DMS53 (cell line): ENCODE data around the gene NKD1.

ENCODE experiments used
- DNase-seq: peaks from one replicate; lab custom pipeline; 2025; lab: John Stamatoyannopoulos, UW

Gene NKD1

DNA sequence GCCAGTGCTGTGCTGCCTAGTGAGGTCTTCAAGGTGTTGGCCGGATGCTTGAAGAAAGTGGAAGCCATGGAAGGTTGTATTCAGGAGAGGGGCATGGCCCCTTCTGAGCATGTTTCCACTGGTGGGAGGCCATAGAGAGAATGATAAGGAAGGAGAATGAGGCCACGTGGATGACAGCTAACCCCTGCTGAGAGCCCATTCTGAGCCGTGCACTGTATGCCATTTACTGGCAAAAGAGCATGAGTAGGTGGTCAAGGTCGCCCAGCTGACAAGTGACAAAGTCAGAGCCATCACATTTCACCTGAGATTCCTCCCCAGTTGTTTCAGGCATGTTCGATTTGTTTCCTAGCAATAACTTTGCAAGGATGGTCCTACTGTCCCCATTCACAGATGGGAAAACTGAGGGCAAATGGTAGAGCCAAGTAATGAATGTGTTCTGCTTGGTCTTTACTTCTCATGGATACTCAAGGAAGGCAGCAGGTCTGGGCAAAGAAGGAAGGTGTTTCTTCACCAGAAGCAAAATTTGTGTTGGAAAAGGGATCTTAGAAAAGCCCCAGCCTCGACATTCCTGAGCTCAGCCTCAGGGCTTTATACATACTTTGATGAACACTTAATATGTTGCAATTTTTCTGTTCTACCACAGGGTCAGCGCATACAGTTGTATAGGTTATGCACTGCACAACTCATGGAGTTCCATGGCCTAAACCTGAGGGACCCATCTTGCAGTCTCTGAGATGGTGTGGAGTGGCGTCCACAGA lies 10.5 kb upstream of the NKD1 start:
- no peak for DNase-seq

- no peak for DNase-seq
Measured at GRCh38 chr16:50538411-50539052, 9.7 kb upstream of the NKD1 start.

- DNase-seq = no peak
Measured at GRCh38 chr16:50539053-50539695, 9.0 kb upstream of the NKD1 start.

- peak; percentile 48 for DNase-seq
Measured at GRCh38 chr16:50539822-50540710, 8.1 kb upstream of the NKD1 start.

- no peak for DNase-seq
Measured at GRCh38 chr16:50540711-50541007, 7.5 kb upstream of the NKD1 start.

- DNase-seq = no peak
Measured at GRCh38 chr16:50542703-50543102, 5.5 kb upstream of the NKD1 start.

- no peak for DNase-seq
Measured at GRCh38 chr16:50546125-50546524, 2.1 kb upstream of the NKD1 start.

GRCh38 chr16:50547340-50548124 lies 664 bp upstream of the NKD1 start:
- peak; percentile 77 for DNase-seq

DNA sequence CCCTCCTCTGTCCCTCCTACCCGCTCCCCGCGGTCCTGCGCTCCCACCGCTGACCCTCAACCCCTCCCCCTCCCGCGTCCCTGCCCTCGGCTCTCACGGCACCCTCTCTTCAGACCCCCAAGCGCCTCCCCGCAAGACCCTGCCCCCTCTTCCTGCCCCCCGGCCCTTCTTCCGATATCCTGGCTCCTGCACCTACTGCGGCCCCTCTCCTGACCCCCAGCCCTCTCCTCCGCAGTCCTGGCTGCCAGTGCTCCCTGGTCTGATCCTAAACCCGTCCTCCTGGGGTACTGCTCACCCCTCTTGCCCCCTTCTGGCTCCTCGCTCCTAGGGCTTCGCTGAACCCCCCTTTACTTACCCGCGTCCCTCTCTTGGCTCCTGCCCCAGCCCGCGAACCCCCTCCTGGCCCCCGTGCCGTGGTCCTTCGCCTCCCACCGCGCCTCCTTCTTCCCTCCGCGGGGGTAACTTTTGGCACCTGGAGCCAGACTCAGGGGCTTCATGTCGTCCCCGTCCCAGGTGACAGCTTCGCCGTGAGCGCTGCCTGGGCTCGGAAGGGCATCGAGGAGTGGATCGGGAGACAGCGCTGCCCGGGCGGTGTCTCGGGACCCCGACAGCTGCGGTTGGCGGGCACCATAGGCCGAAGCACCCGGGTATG lies 839 bp downstream of the NKD1 start:
- DNase-seq = peak; percentile 26

DNA sequence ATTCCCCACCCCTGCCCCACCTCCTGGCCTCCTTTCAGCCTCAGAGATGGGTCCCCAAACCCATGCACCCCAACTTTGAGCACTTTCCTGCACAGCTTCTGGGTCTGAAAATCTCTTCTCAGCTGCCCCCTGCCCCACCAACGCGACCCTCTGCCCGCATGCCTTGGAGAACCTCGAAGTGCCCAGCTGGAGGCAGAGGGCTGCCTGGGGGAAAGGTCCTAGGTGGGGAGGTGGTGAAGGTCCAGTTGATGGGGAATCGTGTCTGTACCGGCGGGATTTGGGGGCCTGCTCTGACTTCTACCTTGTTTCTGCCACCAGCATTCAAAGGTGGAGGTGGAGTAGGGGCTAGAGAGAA lies 1.3 kb downstream of the NKD1 start:
- DNase-seq = no peak

DNA sequence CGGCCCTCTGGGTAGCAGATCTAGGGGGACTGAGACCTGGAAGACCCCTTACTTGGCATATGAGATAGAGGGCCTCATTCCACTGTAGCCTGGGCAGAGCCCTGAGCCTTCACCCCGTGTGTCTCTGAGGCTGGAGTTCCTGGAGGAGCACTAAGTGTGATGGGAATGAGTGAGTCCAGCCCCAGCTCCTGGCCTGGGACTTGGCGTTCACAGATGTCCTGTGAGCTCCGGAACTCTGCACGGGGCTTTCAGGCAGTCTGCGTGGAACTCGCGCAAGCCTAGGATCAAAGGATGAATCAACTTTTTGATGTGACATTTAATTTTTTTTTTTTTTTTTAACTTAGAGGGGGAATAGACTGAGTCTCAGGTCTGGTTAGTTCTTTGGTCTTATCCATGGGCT lies 1.8 kb downstream of the NKD1 start:
- DNase-seq = peak; percentile 10

DNA sequence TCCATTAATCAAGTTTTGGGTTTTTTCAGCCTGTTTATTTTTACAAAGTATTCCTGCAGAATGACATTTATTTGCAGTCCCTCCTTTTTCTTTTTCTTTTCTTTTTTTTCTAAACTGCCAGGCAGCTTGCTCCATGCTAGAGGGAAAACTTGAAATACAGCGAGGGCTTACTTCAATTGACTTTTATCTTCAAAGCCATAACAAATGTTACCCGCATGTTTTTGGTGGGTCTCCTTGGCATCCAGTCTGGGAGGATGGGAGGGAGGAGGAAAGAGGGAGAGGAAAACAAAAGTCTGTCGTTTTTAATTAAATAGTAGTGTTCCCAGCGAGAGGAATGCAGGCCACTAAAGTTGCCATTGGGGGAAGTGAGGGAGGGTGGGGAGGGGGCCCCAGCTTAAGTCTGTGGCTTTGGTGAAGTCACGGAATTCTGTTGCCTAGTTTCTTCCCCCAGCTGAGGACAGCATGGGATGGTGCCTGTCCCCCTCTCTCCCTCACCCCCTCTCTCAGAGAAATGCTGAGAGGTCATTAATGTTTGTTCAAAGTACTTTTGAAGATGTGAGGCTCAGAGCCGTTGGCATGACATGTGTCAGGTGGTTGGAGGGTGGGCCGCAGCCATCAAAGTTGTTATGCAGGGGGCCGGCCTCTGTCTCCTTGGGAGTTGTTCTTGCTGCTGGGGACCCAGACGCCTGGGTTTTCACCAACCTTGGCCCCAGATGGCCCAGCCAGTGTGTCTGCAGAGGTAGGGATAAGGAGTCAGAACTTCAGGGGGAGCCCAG lies 2.9 kb downstream of the NKD1 start:
- no peak for DNase-seq

- DNase-seq = no peak
Measured at GRCh38 chr16:50552476-50553101, 4.4 kb downstream of the NKD1 start.

DNA sequence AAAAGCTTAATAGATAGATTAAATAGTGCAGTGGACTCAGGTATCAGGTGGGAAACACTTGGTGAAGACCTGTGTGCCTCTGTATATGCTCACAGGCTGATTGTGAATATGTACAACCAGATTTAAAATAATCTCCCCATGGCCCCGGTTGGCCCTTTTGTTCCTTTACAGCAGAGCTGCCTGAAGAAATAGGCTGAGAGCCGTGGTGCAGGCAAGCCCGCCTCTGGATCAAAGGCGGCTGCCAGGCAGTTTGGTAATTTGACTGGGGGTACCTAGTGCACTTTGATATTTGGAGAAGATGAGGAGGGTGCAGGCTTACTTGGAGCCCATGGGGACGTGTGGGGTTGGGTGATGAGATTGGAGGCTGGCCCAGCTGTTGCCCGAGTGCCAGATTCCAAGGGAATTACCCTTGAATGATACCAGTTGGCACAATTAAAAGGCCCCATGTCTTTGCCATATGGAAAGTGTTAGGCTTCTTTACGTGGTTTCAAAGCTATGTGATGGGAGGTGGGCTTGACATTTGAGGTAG lies 5.0 kb downstream of the NKD1 start:
- DNase-seq = no peak

- DNase-seq = no peak
Measured at GRCh38 chr16:50553731-50554360, 5.7 kb downstream of the NKD1 start.

DNA sequence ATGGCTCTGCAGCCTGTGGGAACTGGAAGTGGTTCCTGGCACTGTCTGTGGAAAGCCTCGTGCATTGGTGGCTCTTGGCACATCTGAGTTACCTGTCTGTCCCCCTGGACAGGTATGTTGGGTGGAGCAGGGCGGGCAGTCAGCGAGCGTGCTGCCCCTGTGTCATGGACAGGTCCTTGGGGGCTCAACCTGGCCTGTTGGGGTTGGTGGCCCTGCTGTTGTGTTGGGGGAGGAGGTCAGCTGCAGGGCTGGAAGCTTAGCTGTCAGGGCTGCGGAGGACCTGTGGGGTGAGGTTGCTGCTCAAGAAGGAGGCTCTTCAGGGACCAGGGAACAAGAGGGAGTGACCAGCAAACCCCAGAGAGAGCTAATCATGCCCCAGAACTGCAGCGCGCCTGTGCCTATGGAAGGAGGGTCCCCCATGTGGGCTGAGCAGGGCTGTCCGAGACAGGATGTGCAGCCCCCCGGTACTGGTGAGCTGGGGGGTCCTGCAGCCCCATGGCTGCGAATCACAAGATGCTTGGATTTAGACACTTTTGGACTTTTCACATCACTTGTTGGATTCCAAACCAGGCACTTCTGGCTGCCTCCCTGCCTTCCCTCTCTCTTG lies 7.2 kb downstream of the NKD1 start:
- no peak for DNase-seq

- no peak for DNase-seq
Measured at GRCh38 chr16:50555952-50556673, 7.9 kb downstream of the NKD1 start.

DNA sequence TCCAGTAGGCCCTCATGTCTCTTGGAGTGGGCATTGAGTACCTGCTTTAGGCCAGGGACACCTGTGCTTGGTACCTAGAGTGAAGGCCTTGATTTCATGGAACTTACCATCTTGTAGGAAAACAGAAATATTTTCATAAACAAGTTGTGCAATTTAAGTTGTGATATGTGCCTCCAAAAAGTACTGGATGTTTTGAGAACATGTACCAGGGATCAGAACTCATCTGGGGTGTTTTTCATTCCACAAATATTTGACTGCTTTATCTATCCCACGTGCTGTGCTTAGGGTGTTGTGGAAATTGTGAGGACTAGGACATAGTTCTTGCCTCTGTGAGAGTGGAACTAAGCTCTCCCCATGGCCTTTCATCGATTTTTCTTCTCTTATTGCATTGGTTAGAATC lies 8.8 kb downstream of the NKD1 start:
- DNase-seq = no peak
